ENCODE data around the gene PMVK. TPM values are rescaled to one million over a fixed set of nuclear protein-coding genes. Genes with fewer than 3 reads are reported as not detected.

PMVK gene
- total and polyA plus RNA-seq, 10 of the 15 experiments (the other 5 are each of a cell fraction or from before 2014, with no cell fraction given): 6.0 to 121 (median 49.4) TPM

GRCh38 chr1:154937085-154937987 is 817 bp upstream of the PMVK start (continued):
- TF ChIP-seq ZNF384 (IDR thresholded peaks at IDR 0.05; ENCODE audit: borderline replicate concordance, low read depth, low read length): peak; percentile 67; the same call in 1 of the 2 replicates
- TF ChIP-seq ATF2 (IDR thresholded peaks at IDR 0.05; ENCODE audit: low read length): no peak
- no peak for TF ChIP-seq SUPT20H (IDR thresholded peaks at IDR 0.05; ENCODE audit: borderline replicate concordance, control insufficient read depth, low read depth, low read length)
- no peak for TF ChIP-seq LARP7 (IDR thresholded peaks at IDR 0.05)
- TF ChIP-seq EGR1 (IDR thresholded peaks at IDR 0.05; ENCODE audit: borderline replicate concordance in 1 of 2, low read depth in 2 of 2, low read length in 2 of 2): peak in 1 of 2 experiments; percentile 56; a peak in 2 of 3 replicates
- no peak for TF ChIP-seq DPF2 (IDR thresholded peaks at IDR 0.05)
- TF ChIP-seq SUZ12 (IDR thresholded peaks at IDR 0.05; ENCODE audit: unreplicated experiment): no peak
- no peak for TF ChIP-seq BMI1 (IDR thresholded peaks at IDR 0.05; ENCODE audit: borderline replicate concordance)
- TF ChIP-seq, protein P1, sequence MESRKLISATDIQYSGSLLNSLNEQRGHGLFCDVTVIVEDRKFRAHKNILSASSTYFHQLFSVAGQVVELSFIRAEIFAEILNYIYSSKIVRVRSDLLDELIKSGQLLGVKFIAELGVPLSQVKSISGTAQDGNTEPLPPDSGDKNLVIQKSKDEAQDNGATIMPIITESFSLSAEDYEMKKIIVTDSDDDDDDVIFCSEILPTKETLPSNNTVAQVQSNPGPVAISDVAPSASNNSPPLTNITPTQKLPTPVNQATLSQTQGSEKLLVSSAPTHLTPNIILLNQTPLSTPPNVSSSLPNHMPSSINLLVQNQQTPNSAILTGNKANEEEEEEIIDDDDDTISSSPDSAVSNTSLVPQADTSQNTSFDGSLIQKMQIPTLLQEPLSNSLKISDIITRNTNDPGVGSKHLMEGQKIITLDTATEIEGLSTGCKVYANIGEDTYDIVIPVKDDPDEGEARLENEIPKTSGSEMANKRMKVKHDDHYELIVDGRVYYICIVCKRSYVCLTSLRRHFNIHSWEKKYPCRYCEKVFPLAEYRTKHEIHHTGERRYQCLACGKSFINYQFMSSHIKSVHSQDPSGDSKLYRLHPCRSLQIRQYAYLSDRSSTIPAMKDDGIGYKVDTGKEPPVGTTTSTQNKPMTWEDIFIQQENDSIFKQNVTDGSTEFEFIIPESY (IDR thresholded peaks at IDR 0.05): no peak
- TF ChIP-seq CBFB (IDR thresholded peaks at IDR 0.05; ENCODE audit: low read depth): peak; percentile 24; the same call in 1 of the 2 replicates
- TF ChIP-seq, protein P2, sequence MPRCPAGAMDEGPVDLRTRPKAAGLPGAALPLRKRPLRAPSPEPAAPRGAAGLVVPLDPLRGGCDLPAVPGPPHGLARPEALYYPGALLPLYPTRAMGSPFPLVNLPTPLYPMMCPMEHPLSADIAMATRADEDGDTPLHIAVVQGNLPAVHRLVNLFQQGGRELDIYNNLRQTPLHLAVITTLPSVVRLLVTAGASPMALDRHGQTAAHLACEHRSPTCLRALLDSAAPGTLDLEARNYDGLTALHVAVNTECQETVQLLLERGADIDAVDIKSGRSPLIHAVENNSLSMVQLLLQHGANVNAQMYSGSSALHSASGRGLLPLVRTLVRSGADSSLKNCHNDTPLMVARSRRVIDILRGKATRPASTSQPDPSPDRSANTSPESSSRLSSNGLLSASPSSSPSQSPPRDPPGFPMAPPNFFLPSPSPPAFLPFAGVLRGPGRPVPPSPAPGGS (IDR thresholded peaks at IDR 0.05; ENCODE audit: borderline replicate concordance, insufficient read depth, low read depth, low read length, poor library complexity, severe bottlenecking): no peak
- TF ChIP-seq MTA3 (IDR thresholded peaks at IDR 0.05; ENCODE audit: borderline replicate concordance, low read length): no peak
